Kidney epithelial cell (primary cell): ENCODE data around the gene DIP2C. TPM values are rescaled to one million over a fixed set of nuclear protein-coding genes. Genes with fewer than 3 reads are reported as not detected.

ENCODE experiments used
- DNase-seq: peaks from one replicate; pipeline ENCODE4 v3.0.0-alpha.2; 2010; ENCODE audit warnings: low read depth
- H3K27me3 ChIP-seq: 2 replicates; pipeline ENCODE4 v1.6.0; 2011; ENCODE audit warnings: low read length; ENCODE audit not compliant: control insufficient read depth, insufficient read depth
- H3K36me3 ChIP-seq: 2 replicates; pipeline ENCODE4 v1.5.1; 2011; ENCODE audit warnings: low read length; ENCODE audit not compliant: control insufficient read depth, insufficient read depth
- H3K4me3 ChIP-seq: 2 replicates; pipeline ENCODE4 v1.5.1; 2011; ENCODE audit warnings: low read depth, mild to moderate bottlenecking, control low read depth, low read length
- CTCF ChIP-seq: IDR thresholded peaks from 2 replicates; pipeline ENCODE4 v1.5.1; 2011; ENCODE audit warnings: mild to moderate bottlenecking, moderate library complexity, low read length, control low read depth, inconsistent platforms; ENCODE audit not compliant: insufficient read depth, poor library complexity, severe bottlenecking
- total RNA-seq: library from RNA; depleted of rRNA; stranded (reverse); fragments of >200 nt; gene quantifications from 2 replicates; pipeline ENCODE4 v1.2.3, GENCODE V29; 2015

The DIP2C gene
- total RNA-seq, 1 donor from 2014 or later = 19.2 TPM

- DNase-seq = no peak
- Histone ChIP-seq H3K27me3 (no peaks in the 10 kb centered on the region), H3K36me3 (peaks cover 1% of the 10 kb centered on the region), H3K4me3 (no peak overlapping the region)
- no peak for TF ChIP-seq CTCF
These were observed 295.6 kb downstream of the DIP2C start for GRCh38 chr10:393787-394438.

- no peak for TF ChIP-seq CTCF
- no peaks in the 10 kb centered on the region for H3K27me3 ChIP-seq
These were observed 296.2 kb downstream of the DIP2C start for GRCh38 chr10:393106-393745.

GRCh38 chr10:392705-393037 is 296.8 kb downstream of the DIP2C start:
- H3K36me3 ChIP-seq = peaks cover 1% of the 10 kb centered on the region
- no peak overlapping the region for H3K4me3 ChIP-seq
- no peak for TF ChIP-seq CTCF
- no peak for DNase-seq
- H3K27me3 ChIP-seq = no peaks in the 10 kb centered on the region

More at GRCh38 chr10:393106-393745, 296.2 kb downstream of the DIP2C start:
- peaks cover 1% of the 10 kb centered on the region for H3K36me3 ChIP-seq
- DNase-seq = no peak
- H3K4me3 ChIP-seq = no peak overlapping the region

- peaks cover 1% of the 10 kb centered on the region for H3K36me3 ChIP-seq
- no peak for TF ChIP-seq CTCF
- H3K27me3 ChIP-seq = no peaks in the 10 kb centered on the region
- no peak overlapping the region for H3K4me3 ChIP-seq
- DNase-seq = no peak
These were observed 297.4 kb downstream of the DIP2C start for GRCh38 chr10:391847-392704.

- TF ChIP-seq CTCF = no peak
- Histone ChIP-seq H3K27me3 (no peaks in the 10 kb centered on the region), H3K4me3 (no peak overlapping the region), H3K36me3 (peaks cover 1% of the 10 kb centered on the region)
- DNase-seq = no peak
These were observed 298.2 kb downstream of the DIP2C start for GRCh38 chr10:391305-391704.
